NK-92 treated with Interleukin-12 subunit alpha and Interleukin-12 subunit beta, amount 100 ng/mL, for 24 hours (cell line): Measurements from ENCODE around the gene ATXN2L.
"Not testable (repeated sequence)": the region's sequence is repeated elsewhere in the genome, so short reads cannot be mapped to it uniquely, and the experiment has no call there.

Source experiments
- DNase-seq: peaks from one replicate; lab custom pipeline; 2025; lab: John Stamatoyannopoulos, UW

The ATXN2L gene

GRCh38 chr16:28836761-28837064, 13.9 kb downstream of the ATXN2L start:
- no peak for DNase-seq

- DNase-seq = no peak
Observed at GRCh38 chr16:28837672-28838557, 15.1 kb downstream of the ATXN2L start.

GRCh38 chr16:28838558-28838918, 15.7 kb downstream of the ATXN2L start:
- DNase-seq = no peak

- no peak for DNase-seq
Observed at GRCh38 chr16:28839004-28839639, 16.3 kb downstream of the ATXN2L start.

GRCh38 chr16:28839899-28840298, 17.1 kb downstream of the ATXN2L start:
- DNase-seq = no peak

GRCh38 chr16:28842696-28843095, 19.9 kb downstream of the ATXN2L start:
- no peak for DNase-seq

GRCh38 chr16:28843766-28844165, 21.0 kb downstream of the ATXN2L start:
- DNase-seq = no peak

- DNase-seq = no peak
Observed at GRCh38 chr16:28844226-28844885, 21.6 kb downstream of the ATXN2L start.

GRCh38 chr16:28845293-28845692, 22.5 kb downstream of the ATXN2L start:
- no peak for DNase-seq

- no peak for DNase-seq
Observed at GRCh38 chr16:28845761-28846079, 22.9 kb downstream of the ATXN2L start.

- DNase-seq = peak; percentile 97
Observed at GRCh38 chr16:28846080-28846932, 23.5 kb downstream of the ATXN2L start, which contains the start of gene TUFM. TUFM (minus strand) TSS chr16:28846348; CDS start chr16:28846269, 79 bp downstream.

GRCh38 chr16:28846933-28847273, 24.1 kb downstream of the ATXN2L start:
- no peak for DNase-seq

- DNase-seq = no peak
Observed at GRCh38 chr16:28858421-28858820, 35.6 kb downstream of the ATXN2L start.

GRCh38 chr16:28859326-28859725, 36.5 kb downstream of the ATXN2L start:
- no peak for DNase-seq

GRCh38 chr16:28863929-28864793, 41.4 kb downstream of the ATXN2L start:
- peak; percentile 38 for DNase-seq

- no peak for DNase-seq
Observed at GRCh38 chr16:28865001-28865688, 42.3 kb downstream of the ATXN2L start.

- DNase-seq = no peak
Observed at GRCh38 chr16:28865722-28866453, 43.1 kb downstream of the ATXN2L start.

- DNase-seq = no peak
Observed at GRCh38 chr16:28866454-28866804, 43.6 kb downstream of the ATXN2L start.

GRCh38 chr16:28867241-28867640, 44.4 kb downstream of the ATXN2L start:
- DNase-seq = no peak

- DNase-seq = not testable (repeated sequence)
Observed at GRCh38 chr16:28867646-28868045, 44.8 kb downstream of the ATXN2L start.
